Measurements from ENCODE around the gene MED12L. TPM values are rescaled to one million over a fixed set of nuclear protein-coding genes. Genes with fewer than 3 reads are reported as not detected.
"Not testable (repeated sequence)": the region's sequence is repeated elsewhere in the genome, so short reads cannot be mapped to it uniquely, and the experiment has no call there.

Gene MED12L
- 1 to 10 TPM; 3.3 to 6.4 TPM for total RNA-seq

GRCh38 chr3:151085227-151085888 lies at the start of gene MED12L:
Gene MED12L (plus strand): TSS chr3:151085664. CDS start chr3:151086927, 1,263 bp downstream.
- Mint-ChIP-seq H3K4me3 (peak within 1 kb of the TSS; percentile 76), H3K27me3 (peaks cover 31% of the 10 kb centered on the region)
- peak; percentile 81 for ATAC-seq (replicated peaks)

GRCh38 chr3:151037746-151038477 lies 47.6 kb upstream of the MED12L start:
- ATAC-seq (replicated peaks) = no peak
- peaks cover 3% of the 10 kb centered on the region for H3K27me3 Mint-ChIP-seq
- no peak overlapping the region for H3K27ac Mint-ChIP-seq
- H3K4me3 Mint-ChIP-seq = no peak overlapping the region
- no peaks in the 10 kb centered on the region for H3K36me3 Mint-ChIP-seq (ENCODE audit: low read depth)
- no peaks in the 10 kb centered on the region for H3K9me3 Mint-ChIP-seq
- no peaks in the 10 kb centered on the region for H3K4me1 Mint-ChIP-seq

More at GRCh38 chr3:151085227-151085888, at the start of gene MED12L:
- no peak within 1 kb of the TSS for H3K27ac Mint-ChIP-seq
- H3K4me1 Mint-ChIP-seq = no peaks in the 10 kb centered on the region
- H3K36me3 Mint-ChIP-seq (ENCODE audit: low read depth) = no peaks in the 10 kb centered on the region
- no peaks in the 10 kb centered on the region for H3K9me3 Mint-ChIP-seq

- no peaks in the 10 kb centered on the region for H3K9me3 Mint-ChIP-seq
- no peaks in the 10 kb centered on the region for H3K36me3 Mint-ChIP-seq (ENCODE audit: low read depth)
Observed at GRCh38 chr3:151044706-151045105, 40.8 kb upstream of the MED12L start.

DNA sequence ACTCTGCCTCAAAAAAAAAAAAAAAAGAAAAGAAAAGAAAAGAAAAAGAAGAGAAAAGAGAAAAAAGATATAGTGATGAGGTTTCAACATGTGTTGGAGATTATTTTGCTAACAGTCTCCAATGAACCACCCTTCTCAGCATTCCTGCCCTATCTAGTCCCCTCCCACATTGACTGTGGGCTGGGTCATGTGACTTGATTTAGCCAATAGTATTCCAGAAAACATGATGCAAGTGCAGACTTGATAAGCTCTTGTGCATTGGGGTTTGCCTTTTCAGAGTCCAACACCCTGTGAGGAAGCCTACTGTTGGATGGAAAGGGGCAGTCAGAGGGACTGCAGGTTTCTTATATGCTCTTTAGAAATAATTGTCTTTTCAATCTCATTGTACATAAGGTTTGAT lies 37.8 kb upstream of the MED12L start:
- no peaks in the 10 kb centered on the region for H3K4me1 Mint-ChIP-seq
- no peaks in the 10 kb centered on the region for H3K36me3 Mint-ChIP-seq (ENCODE audit: low read depth)
- ATAC-seq (replicated peaks) = no peak
- no peaks in the 10 kb centered on the region for H3K9me3 Mint-ChIP-seq
- H3K27ac Mint-ChIP-seq = no peak overlapping the region
- peaks cover 13% of the 10 kb centered on the region for H3K27me3 Mint-ChIP-seq
- no peak overlapping the region for H3K4me3 Mint-ChIP-seq

More at GRCh38 chr3:151044706-151045105, 40.8 kb upstream of the MED12L start:
- peaks cover 15% of the 10 kb centered on the region for H3K27me3 Mint-ChIP-seq
- no peak overlapping the region for H3K27ac Mint-ChIP-seq
- H3K4me1 Mint-ChIP-seq = no peaks in the 10 kb centered on the region
- ATAC-seq (replicated peaks) = no peak
- H3K4me3 Mint-ChIP-seq = no peak overlapping the region

- H3K27ac Mint-ChIP-seq = no peak overlapping the region
Observed at GRCh38 chr3:151051533-151051932, 33.9 kb upstream of the MED12L start.

DNA sequence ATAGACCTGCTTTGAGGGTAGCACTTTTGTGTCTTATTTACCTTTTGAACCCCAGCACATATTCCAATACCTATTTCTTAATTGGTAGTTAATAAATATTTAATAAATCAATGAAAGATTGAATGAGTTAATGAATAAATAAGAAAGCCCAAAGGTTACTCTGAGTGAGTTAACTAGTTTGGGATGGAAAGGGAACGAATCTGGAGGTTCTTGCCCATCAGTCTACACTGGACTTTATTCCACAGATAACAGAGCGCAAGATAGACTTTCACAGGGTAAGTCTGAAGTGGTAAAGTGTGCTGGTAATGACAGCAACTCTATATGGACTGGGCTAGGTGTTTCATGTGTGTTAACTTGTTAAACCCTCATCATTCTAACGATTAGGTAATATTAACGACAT lies 33.1 kb upstream of the MED12L start:
- no peaks in the 10 kb centered on the region for H3K9me3 Mint-ChIP-seq
- no peak overlapping the region for H3K4me3 Mint-ChIP-seq

More at GRCh38 chr3:151051533-151051932, 33.9 kb upstream of the MED12L start:
- peaks cover 8% of the 10 kb centered on the region for H3K27me3 Mint-ChIP-seq
- H3K36me3 Mint-ChIP-seq (ENCODE audit: low read depth) = no peaks in the 10 kb centered on the region
- no peaks in the 10 kb centered on the region for H3K9me3 Mint-ChIP-seq
- no peak for ATAC-seq (replicated peaks)
- no peaks in the 10 kb centered on the region for H3K4me1 Mint-ChIP-seq
- H3K4me3 Mint-ChIP-seq = no peak overlapping the region

GRCh38 chr3:151052756-151053155 lies 32.7 kb upstream of the MED12L start:
- ATAC-seq (replicated peaks) = no peak
- peaks cover 11% of the 10 kb centered on the region for H3K27me3 Mint-ChIP-seq
- H3K4me3 Mint-ChIP-seq = no peak overlapping the region

More for the DNA sequence above, 33.1 kb upstream of the MED12L start:
- ATAC-seq (replicated peaks) = no peak
- Mint-ChIP-seq H3K27ac (no peak overlapping the region), H3K36me3 (ENCODE audit: low read depth) (no peaks in the 10 kb centered on the region), H3K27me3 (peaks cover 10% of the 10 kb centered on the region), H3K4me1 (no peaks in the 10 kb centered on the region)

GRCh38 chr3:151058740-151059139 lies 26.7 kb upstream of the MED12L start:
- no peaks in the 10 kb centered on the region for H3K4me1 Mint-ChIP-seq
- peaks cover 11% of the 10 kb centered on the region for H3K27me3 Mint-ChIP-seq
- H3K9me3 Mint-ChIP-seq = no peaks in the 10 kb centered on the region
- no peak for ATAC-seq (replicated peaks)
- no peak overlapping the region for H3K27ac Mint-ChIP-seq
- H3K36me3 Mint-ChIP-seq (ENCODE audit: low read depth) = no peaks in the 10 kb centered on the region
- H3K4me3 Mint-ChIP-seq = no peak overlapping the region

More at GRCh38 chr3:151052756-151053155, 32.7 kb upstream of the MED12L start:
- Mint-ChIP-seq H3K4me1 (no peaks in the 10 kb centered on the region), H3K27ac (no peak overlapping the region), H3K9me3 (no peaks in the 10 kb centered on the region), H3K36me3 (ENCODE audit: low read depth) (no peaks in the 10 kb centered on the region)

- Mint-ChIP-seq H3K4me3 (no peak overlapping the region), H3K36me3 (ENCODE audit: low read depth) (no peaks in the 10 kb centered on the region), H3K4me1 (no peaks in the 10 kb centered on the region), H3K9me3 (no peaks in the 10 kb centered on the region), H3K27ac (no peak overlapping the region), H3K27me3 (peaks cover 9% of the 10 kb centered on the region)
- ATAC-seq (replicated peaks) = no peak
Observed at GRCh38 chr3:151062611-151063010, 22.9 kb upstream of the MED12L start.

DNA sequence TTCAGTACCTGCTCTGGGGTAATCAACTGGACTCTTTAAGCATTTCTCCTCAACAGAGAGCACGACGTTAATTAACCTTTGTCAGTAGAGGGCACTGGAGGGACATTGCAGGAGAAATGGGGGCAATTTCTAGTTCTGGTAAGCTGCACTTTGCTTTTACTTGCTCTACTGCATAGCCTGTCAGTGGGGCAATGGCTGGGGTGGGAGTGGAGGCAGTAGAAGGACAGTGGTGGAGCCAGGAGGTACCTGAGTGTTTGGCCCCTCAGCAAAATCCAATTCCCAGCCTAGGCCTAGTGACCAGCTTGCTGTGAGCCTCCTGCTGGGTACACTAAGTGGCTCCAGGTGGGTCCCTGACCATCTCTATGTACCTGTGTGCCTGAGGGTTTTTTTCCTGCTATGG lies 18.3 kb upstream of the MED12L start:
- ATAC-seq (replicated peaks) = no peak
- no peaks in the 10 kb centered on the region for H3K4me1 Mint-ChIP-seq

GRCh38 chr3:151072842-151073241 lies 12.6 kb upstream of the MED12L start:
- H3K36me3 Mint-ChIP-seq (ENCODE audit: low read depth); H3K9me3 Mint-ChIP-seq; H3K4me3 Mint-ChIP-seq; ATAC-seq (replicated peaks); H3K4me1 Mint-ChIP-seq; H3K27me3 Mint-ChIP-seq; H3K27ac Mint-ChIP-seq: not testable (repeated sequence)

More for the DNA sequence above, 18.3 kb upstream of the MED12L start:
- Mint-ChIP-seq H3K36me3 (ENCODE audit: low read depth) (no peaks in the 10 kb centered on the region), H3K27ac (no peak overlapping the region), H3K4me3 (no peak overlapping the region), H3K9me3 (no peaks in the 10 kb centered on the region), H3K27me3 (peaks cover 9% of the 10 kb centered on the region)

DNA sequence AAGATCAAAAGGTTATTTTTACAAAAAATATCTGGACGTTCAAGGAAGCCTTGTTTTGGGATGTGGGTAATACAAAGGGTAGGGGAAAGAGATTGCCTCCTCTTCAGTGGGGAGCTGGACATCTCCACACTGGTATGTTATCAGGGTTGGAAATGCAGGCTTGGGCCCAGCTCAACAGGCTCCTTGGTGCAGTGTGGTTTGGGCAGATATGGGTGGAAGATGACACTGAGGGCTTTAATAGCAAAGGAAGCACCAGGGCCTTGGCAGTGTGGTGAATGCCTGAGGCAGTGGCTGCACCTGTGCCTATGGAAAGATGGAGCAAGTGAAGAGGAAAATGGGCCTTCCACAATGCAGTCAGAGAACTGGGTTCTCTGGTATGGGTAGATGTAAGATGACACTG lies 11.2 kb upstream of the MED12L start:
- no peaks in the 10 kb centered on the region for H3K4me1 Mint-ChIP-seq
- H3K9me3 Mint-ChIP-seq = no peaks in the 10 kb centered on the region
- H3K27ac Mint-ChIP-seq = no peak overlapping the region
- no peaks in the 10 kb centered on the region for H3K27me3 Mint-ChIP-seq
- no peak overlapping the region for H3K4me3 Mint-ChIP-seq
- no peak for ATAC-seq (replicated peaks)
- no peaks in the 10 kb centered on the region for H3K36me3 Mint-ChIP-seq (ENCODE audit: low read depth)

- no peak for ATAC-seq (replicated peaks)
- Mint-ChIP-seq H3K27ac (no peak overlapping the region), H3K4me1 (no peaks in the 10 kb centered on the region), H3K27me3 (peaks cover 4% of the 10 kb centered on the region), H3K36me3 (ENCODE audit: low read depth) (no peaks in the 10 kb centered on the region), H3K9me3 (no peaks in the 10 kb centered on the region), H3K4me3 (no peak overlapping the region)
Observed at GRCh38 chr3:151075869-151076562, 9.4 kb upstream of the MED12L start.

DNA sequence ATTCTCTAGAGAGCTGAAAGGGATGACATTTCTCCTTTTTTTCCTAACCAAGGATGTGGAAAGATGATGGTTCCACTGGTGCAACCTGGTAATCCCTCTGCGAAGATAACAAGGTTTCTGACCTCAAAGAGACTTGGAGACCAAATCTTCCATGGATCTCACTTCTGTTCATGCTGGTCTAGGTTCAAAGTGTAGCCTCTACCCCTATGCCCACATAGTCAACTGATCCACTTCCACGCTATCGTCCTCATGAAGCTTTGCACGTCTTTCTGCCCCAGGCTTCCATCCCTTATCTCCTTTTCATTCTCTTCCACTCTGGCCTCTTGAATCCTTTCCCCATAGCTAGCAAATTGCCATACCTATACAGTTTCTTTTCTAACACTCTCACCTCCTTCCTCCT lies 8.8 kb upstream of the MED12L start:
- Mint-ChIP-seq H3K27ac (no peak overlapping the region), H3K27me3 (peaks cover 4% of the 10 kb centered on the region), H3K9me3 (no peaks in the 10 kb centered on the region), H3K4me1 (no peaks in the 10 kb centered on the region), H3K4me3 (no peak overlapping the region), H3K36me3 (ENCODE audit: low read depth) (no peaks in the 10 kb centered on the region)
- ATAC-seq (replicated peaks) = no peak

DNA sequence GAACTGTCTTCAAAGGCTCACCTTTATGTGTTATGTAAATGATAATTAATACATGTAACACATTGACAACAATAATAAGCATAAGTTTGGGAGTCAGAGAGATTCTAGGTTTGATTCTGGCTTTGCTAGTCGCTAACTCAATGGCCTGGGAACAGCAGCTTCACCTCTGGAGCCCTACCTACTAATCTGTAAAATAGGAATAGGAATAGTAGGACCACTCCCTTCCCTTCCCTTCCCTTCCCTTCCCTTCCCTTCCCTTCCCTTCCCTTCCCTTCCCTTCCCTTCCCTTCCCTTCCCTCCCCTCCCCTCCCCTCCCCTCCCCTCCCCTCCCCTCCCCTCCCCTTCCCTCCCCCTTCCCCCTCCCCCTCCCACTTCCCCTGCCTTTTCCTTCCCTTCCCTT lies 4.4 kb upstream of the MED12L start:
- peaks cover 24% of the 10 kb centered on the region for H3K27me3 Mint-ChIP-seq
- H3K9me3 Mint-ChIP-seq; H3K27ac Mint-ChIP-seq; H3K4me3 Mint-ChIP-seq; ATAC-seq (replicated peaks); H3K36me3 Mint-ChIP-seq (ENCODE audit: low read depth); H3K4me1 Mint-ChIP-seq: not testable (repeated sequence)

All from activated T-helper 17 cell treated with anti-CD3 and anti-CD28 coated beads, Interleukin-2, amount 50 U/mL, for 72 hours (primary cell).